DND-41 (cell line): ENCODE results near the gene CHMP4B.

Experiments used
- ATAC-seq: fragments of 200-7000 bp; cut with Tn5 transposase; 3 replicates; pipeline ENCODE4 v1.9.1; 2021; ENCODE audit warnings: low read depth; ENCODE audit not compliant: insufficient read depth
- DNase-seq: peaks from one replicate; pipeline ENCODE4 v3.0.0-alpha.2; 2020
- H2AFZ ChIP-seq: 2 replicates; pipeline ENCODE4 v1.6.0; 2012; ENCODE audit warnings: low read depth, low read length
- H3K27ac ChIP-seq: 2 replicates; pipeline ENCODE4 v1.5.1; 2012; ENCODE audit warnings: low read length, inconsistent platforms
- H3K27me3 ChIP-seq: fragments of 200-600 bp; sonication (generic); 2 replicates; pipeline ENCODE4 v1.6.0; 2012; ENCODE audit warnings: low read length, mild to moderate bottlenecking, inconsistent platforms; ENCODE audit not compliant: insufficient read depth, poor library complexity
- H3K36me3 ChIP-seq: 2 replicates; pipeline ENCODE4 v1.5.1; 2012; ENCODE audit warnings: low read length, inconsistent platforms; ENCODE audit not compliant: insufficient read depth
- H3K4me1 ChIP-seq: 2 replicates; pipeline ENCODE4 v1.5.1; 2012; ENCODE audit warnings: mild to moderate bottlenecking, low read length; ENCODE audit not compliant: insufficient read depth
- H3K4me2 ChIP-seq: 2 replicates; pipeline ENCODE4 v1.6.0; 2012; ENCODE audit warnings: mild to moderate bottlenecking, moderate library complexity, low read length, inconsistent platforms; ENCODE audit not compliant: insufficient read depth
- H3K4me3 ChIP-seq, 2 experiments: fragments of 200-600 bp in 1 of 2; shearing (Covaris generic) in 1 of 2; 2 replicates each; pipeline ENCODE4 v1.5.1; 2012 to 2016; ENCODE audit warnings: inconsistent platforms in 2 of 2, low read length in 2 of 2, mild to moderate bottlenecking in 2 of 2, low read depth in 1 of 2, moderate library complexity in 1 of 2
- H3K79me2 ChIP-seq: 2 replicates; pipeline ENCODE4 v1.6.0; 2012; ENCODE audit warnings: low read length, inconsistent platforms; ENCODE audit not compliant: insufficient read depth
- H3K9ac ChIP-seq: 2 replicates; pipeline ENCODE4 v1.6.0; 2012; ENCODE audit warnings: low read depth, mild to moderate bottlenecking, inconsistent platforms, low read length, moderate library complexity
- H3K9me3 ChIP-seq: 2 replicates; pipeline ENCODE4 v1.5.1; 2012; ENCODE audit warnings: low read length, moderate library complexity, mild to moderate bottlenecking, inconsistent platforms; ENCODE audit not compliant: insufficient read depth, severe bottlenecking
- H4K20me1 ChIP-seq: 2 replicates; pipeline ENCODE4 v1.6.0; 2012; ENCODE audit warnings: low read length; ENCODE audit not compliant: insufficient read depth
- CTCF ChIP-seq: IDR thresholded peaks from 2 replicates; pipeline ENCODE4 v1.5.1; 2012; ENCODE audit warnings: borderline replicate concordance, low read length, moderate library complexity, mild to moderate bottlenecking; ENCODE audit not compliant: poor library complexity, severe bottlenecking; ENCODE audit errors: extremely low read depth
- EZH2 ChIP-seq: IDR thresholded peaks from 3 replicates; pipeline ENCODE4 v1.6.1; 2012; ENCODE audit warnings: borderline replicate concordance, low read depth, mild to moderate bottlenecking, moderate library complexity, low read length, inconsistent platforms; ENCODE audit not compliant: severe bottlenecking

Gene CHMP4B

GRCh38 chr20:33862709-33863403, 51.7 kb downstream of the CHMP4B start:
- H3K27ac ChIP-seq = no peak overlapping the region

GRCh38 chr20:33863440-33864323, 52.5 kb downstream of the CHMP4B start:
- H3K27ac ChIP-seq = no peak overlapping the region
- DNase-seq = no peak

More at GRCh38 chr20:33862709-33863403, 51.7 kb downstream of the CHMP4B start:
- H2AFZ ChIP-seq = no peak overlapping the region
- peaks cover 7% of the 10 kb centered on the region for H3K4me1 ChIP-seq
- no peak overlapping the region for H3K4me3 ChIP-seq
- TF ChIP-seq CTCF (peak; percentile 91), EZH2 (no peak)
- no peaks in the 10 kb centered on the region for H3K27me3 ChIP-seq
- peaks cover 5% of the 10 kb centered on the region; the same call in 1 of the 2 replicates for H4K20me1 ChIP-seq
- H3K79me2 ChIP-seq = no peaks in the 10 kb centered on the region
- no peak overlapping the region for H3K9ac ChIP-seq
- H3K4me2 ChIP-seq = peak overlapping the region; percentile 43
- ATAC-seq (peak; percentile 77), DNase-seq (peak; percentile 65)
- no peaks in the 10 kb centered on the region for H3K9me3 ChIP-seq
- H3K36me3 ChIP-seq = no peaks in the 10 kb centered on the region

GRCh38 chr20:33864324-33864963, 53.3 kb downstream of the CHMP4B start:
- Histone ChIP-seq H3K27ac (no peak overlapping the region), H4K20me1 (no peaks in the 10 kb centered on the region), H3K9ac (no peak overlapping the region), H3K9me3 (no peaks in the 10 kb centered on the region), H3K27me3 (no peaks in the 10 kb centered on the region), H3K4me1 (peaks cover 7% of the 10 kb centered on the region), H3K4me3 (no peak overlapping the region), H3K4me2 (no peak overlapping the region), H3K79me2 (no peaks in the 10 kb centered on the region), H3K36me3 (no peaks in the 10 kb centered on the region), H2AFZ (no peak overlapping the region)
- no peak for DNase-seq
- TF ChIP-seq EZH2 (no peak), CTCF (no peak)
- ATAC-seq = no peak

More at GRCh38 chr20:33863440-33864323, 52.5 kb downstream of the CHMP4B start:
- H4K20me1 ChIP-seq = no peaks in the 10 kb centered on the region
- no peaks in the 10 kb centered on the region for H3K36me3 ChIP-seq
- no peaks in the 10 kb centered on the region for H3K79me2 ChIP-seq
- H3K4me3 ChIP-seq = no peak overlapping the region
- ATAC-seq = no peak
- no peak overlapping the region for H3K4me2 ChIP-seq
- H2AFZ ChIP-seq = no peak overlapping the region
- H3K9me3 ChIP-seq = no peaks in the 10 kb centered on the region
- H3K9ac ChIP-seq = no peak overlapping the region
- TF ChIP-seq CTCF (no peak), EZH2 (no peak)
- peaks cover 7% of the 10 kb centered on the region for H3K4me1 ChIP-seq
- H3K27me3 ChIP-seq = no peaks in the 10 kb centered on the region
